GM21367 (cell line): Measurements from ENCODE around the gene TOM1.
"Not testable (repeated sequence)": the region's sequence is repeated elsewhere in the genome, so short reads cannot be mapped to it uniquely, and the experiment has no call there.

Experiments used
- ATAC-seq: cut with Tn5 transposase; IDR thresholded peaks from one replicate; pipeline ENCODE4 v1.9.1; 2021; ENCODE audit not compliant: unreplicated experiment

TOM1 gene

DNA sequence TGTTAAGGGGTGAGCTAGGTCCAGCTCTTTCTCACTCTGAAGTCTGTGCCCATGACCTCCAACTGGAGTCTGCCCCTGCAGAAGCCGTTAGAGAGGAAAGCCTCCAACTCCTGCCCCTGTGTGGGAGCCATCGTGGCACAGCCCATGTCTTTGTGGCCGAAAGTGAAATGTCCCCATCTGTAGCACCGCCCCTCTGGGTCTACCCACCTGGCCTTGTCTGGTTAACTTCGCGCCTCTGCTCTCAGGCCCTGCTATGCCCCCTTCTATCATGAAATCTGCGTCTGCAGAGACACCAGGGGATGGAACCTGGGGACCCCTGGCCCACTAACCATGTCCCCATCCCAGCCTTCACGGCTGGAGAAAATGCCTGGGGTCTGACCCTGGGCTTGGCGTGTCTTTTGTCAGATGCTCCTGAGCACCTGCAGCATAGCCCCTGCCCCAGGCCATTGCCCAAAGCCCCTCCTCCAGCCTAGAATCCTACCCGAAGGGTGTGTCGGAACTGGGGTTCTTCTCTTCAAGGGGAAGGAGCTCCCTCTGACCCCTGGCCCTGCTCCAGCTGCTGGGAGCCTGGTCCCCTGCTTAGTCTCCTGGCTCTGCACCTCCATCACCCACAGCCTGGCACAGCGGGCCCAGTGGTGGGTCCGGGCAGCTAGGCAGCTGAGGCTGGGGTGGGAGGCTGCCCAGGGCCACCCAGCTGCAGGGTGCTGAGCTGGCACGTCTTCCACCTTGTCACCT is 45.4 kb downstream of the TOM1 start:
- no peak for ATAC-seq

GRCh38 chr22:35345808-35346505 is 46.3 kb downstream of the TOM1 start:
- no peak for ATAC-seq

- ATAC-seq, result no peak
Observed at GRCh38 chr22:35346596-35347220, 47.0 kb downstream of the TOM1 start.

- no peak for ATAC-seq
Observed at GRCh38 chr22:35347462-35347861, 47.8 kb downstream of the TOM1 start.

DNA sequence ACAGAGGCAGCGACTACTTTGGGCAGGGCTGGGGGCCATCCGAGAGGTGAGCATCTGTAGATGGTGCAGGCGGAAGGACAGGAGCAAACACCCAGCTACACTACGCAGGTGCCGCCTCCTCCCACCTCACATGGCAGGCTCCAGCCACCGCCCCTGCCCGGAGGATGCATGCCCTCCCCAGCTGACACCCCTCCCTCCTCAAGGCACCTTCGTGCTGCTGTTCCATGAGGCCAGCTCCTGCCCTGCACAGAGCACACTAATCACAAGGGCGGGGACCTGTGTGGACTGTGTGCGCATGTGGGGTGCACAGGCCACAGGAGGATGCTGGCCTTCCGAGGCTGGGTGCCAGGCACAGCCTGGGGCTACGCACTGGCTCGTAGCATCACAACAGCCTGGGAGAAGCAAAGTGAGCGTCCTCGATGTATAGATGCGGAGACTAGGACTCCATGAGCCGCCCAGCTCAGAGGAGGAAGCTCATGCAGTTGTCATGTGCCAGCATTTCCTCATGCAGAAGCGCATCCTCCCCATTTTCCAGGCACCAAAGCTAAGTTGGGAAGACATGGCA is 48.4 kb downstream of the TOM1 start:
- no peak for ATAC-seq

- no peak for ATAC-seq
Observed at GRCh38 chr22:35348703-35349102, 49.0 kb downstream of the TOM1 start.

DNA sequence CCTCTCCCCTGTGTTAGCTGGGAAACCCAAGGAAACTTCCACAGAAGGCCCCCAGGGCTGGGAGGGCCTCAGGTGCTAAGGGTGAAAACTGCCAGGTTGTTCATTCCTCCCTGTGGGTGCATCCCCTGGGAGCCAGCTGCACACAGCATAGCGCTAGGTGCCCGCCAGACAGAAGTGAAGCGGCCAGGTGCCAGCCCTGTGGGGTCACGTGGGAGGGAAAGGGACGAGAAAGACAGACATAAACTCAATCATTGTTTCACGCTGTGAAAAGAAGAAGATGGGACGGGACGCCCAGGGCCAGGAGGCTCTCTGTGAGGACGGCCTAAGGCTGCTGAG is 49.6 kb downstream of the TOM1 start:
- no peak for ATAC-seq

DNA sequence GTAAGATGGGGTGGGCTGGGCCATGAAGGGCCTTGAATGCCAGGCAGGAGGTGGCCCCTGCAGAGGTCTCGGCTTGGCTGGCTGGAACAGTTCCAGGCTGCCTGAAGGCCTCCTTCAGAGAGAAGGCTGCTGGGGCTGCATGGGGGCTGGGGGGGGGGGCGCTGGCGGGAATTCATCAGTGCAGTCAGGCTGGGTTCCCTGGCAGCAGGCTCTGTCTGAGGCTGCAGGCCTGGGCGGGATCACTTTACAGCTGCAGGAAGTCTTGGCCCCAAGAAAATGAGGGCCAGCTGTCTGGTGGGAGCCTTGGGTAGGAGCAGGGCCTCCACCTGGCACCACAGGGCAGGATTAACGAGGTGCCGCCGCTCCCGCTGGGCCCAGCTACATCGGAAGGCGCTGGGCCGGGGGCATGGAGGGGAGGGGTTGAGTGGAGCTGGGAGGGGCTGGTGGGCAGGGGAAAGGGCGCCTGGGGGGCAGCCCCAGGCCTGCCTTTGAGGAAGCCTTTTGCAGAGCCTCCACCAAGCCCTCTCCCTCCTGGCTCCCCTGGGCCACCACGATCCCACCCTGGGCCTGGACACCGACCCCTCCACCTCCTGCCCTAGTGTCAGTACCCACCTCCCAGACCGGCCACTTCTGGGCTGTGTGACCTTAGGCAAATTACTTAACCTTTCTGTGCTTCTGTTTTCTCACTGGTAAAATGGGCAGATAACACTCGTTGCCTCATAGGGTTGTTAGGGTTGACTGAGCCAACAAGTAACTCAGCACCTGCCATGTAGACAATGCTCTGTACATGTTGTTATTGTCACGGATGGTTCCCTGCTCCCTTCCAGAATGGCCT is 50.2 kb downstream of the TOM1 start:
- ATAC-seq, result no peak

DNA sequence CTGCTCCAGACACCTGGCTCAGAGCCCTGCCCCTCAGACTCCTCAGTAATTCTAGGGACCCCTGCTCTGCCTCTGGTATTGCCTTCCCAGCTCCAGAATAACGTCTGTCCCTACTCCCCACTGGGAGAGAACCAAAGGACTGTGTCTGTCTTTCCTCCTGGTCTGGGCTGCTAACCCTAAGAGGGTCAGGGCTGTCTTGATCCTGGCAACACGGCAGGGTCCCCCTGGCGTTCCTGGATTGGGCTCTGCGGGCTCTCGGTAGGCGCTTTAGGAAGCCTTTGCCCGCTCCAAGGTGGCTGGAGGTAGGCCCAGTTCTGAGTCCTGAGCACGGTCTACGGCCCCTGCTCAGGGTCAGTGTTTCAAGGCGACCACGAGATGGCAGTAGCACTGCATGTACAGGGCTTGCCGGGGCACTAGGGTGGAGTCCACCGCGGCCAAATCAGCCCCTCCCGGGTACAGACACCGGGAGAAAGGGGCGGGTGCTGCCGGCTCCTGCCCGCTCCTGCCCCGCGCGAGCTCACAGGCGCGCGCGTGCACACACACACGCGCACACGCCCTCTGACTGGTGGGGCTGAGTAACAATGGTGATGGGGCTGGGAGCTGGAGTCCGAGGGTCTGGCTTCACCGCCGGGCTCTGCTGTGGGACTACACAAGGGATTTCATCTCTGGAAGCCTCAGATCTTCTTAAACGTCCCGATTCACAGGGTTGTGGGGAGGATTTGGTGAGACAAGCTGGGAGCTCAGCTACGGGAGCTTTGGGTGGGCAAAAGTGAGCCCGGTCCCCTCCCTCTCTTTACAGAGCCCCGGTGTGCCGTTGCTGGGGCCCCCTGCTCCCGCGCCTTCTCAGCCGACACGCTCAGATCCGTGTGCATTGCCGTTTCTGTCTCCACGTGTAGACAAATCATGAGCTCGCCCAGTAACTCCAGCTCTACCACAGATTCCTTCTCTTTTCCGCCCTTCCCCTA is 51.1 kb downstream of the TOM1 start:
- peak; percentile 64 for ATAC-seq

DNA sequence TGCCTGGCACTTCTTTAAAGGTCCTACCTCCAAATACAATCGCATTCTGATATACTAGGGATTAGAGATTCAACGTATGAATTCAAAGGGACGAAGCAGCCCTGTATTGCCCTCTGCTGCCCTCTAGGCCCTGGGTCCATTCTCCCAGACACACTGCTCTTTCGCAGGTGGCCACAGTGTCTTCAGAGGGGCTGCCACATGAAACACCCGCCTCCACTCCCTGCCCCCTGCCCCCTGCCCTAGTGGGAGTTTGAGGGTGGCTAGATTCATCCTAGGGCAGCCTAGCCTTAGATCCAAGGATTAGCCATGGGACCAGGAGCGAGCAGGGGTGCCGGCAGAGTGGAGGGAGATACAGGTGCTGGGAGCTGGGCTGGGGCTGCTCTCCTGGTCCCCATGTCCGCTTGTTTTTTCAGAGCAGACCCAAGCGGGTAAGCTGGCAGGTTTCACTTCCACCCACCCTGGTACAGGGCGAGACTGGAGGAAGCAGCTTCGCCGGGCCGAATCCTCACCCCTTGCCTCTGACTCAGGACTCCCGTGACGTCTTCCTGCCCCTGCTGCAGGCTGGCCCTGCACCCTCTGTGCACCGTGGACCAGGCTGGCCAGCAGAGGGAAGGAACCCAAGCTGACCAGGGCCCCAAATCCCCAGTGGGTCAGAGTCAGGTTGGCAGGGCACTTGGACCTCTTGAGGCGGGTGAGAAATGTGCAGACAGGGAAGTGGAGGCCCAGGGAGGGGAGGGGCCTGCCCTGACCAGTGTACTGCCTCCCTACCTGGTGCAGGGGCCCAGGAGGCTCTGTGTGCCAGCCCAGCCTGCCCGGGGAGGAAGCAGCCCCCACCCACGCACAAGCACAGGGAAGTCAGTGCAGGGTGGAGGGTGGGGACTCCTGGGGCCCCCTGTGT is 52.8 kb downstream of the TOM1 start:
- ATAC-seq, result no peak

GRCh38 chr22:35353318-35353717 is 53.6 kb downstream of the TOM1 start:
- ATAC-seq, result no peak

GRCh38 chr22:35354068-35354467 is 54.4 kb downstream of the TOM1 start:
- ATAC-seq, result no peak

- ATAC-seq, result no peak
Observed at GRCh38 chr22:35357883-35358621, 58.4 kb downstream of the TOM1 start.

- ATAC-seq, result no peak
Observed at GRCh38 chr22:35359380-35360065, 59.8 kb downstream of the TOM1 start.

DNA sequence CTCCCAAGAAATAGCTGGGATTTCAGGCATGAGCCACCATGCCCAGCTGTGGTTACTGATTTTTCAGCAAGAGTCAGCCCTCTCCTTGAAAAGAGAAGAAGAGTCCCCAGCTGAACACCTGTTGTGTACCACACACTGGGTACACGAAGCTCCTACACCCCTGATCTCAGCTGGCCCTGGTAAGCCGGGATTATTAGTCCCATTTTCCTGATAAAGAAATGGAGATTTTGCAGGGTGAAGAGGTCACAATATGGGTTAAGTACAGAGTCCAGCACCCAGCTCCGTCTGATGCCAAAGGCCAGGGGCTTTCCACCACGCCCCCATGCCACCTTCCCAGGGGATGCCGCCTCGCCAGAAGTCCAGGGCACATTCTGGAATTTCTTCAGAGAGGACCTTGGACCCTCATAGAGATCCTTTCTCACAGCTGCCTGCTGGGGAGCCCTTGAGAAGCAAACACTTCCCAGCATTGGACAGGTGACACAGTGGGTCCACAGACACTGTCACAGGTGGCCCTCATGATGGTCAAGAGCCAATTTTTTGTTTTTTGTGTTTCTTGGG is 61.4 kb downstream of the TOM1 start:
- ATAC-seq, result no peak

- ATAC-seq, result no peak
Observed at GRCh38 chr22:35363566-35364086, 63.9 kb downstream of the TOM1 start.

DNA sequence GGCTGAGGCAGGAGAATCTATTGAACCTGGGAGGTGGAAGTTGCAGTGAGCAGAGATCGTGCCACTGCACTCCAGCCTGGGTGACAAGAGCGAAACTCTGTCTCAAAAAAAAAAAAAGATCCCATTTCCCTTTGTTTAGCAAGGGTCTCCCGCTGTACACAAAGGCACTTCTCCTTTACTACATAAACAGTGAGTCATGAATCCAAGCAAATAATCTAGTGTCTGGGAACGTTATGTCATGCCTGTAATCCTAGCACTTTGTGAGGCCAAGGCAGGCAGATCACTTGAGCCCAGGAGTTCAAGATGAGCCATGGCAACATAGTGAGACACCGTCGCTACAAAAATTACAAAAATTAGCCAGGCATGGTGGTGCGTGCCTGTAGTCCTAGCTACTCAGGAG is 64.5 kb downstream of the TOM1 start:
- ATAC-seq, result not testable (repeated sequence)
